ENCODE measurements around the gene TTLL6. TPM values are rescaled to one million over a fixed set of nuclear protein-coding genes. Genes with fewer than 3 reads are reported as not detected.

TTLL6 gene
- total and polyA plus RNA-seq, 9 of the 15 experiments (the other 6 are each of a cell fraction or from before 2014, with no cell fraction given), result 0.05 TPM; not detected in 8

DNA sequence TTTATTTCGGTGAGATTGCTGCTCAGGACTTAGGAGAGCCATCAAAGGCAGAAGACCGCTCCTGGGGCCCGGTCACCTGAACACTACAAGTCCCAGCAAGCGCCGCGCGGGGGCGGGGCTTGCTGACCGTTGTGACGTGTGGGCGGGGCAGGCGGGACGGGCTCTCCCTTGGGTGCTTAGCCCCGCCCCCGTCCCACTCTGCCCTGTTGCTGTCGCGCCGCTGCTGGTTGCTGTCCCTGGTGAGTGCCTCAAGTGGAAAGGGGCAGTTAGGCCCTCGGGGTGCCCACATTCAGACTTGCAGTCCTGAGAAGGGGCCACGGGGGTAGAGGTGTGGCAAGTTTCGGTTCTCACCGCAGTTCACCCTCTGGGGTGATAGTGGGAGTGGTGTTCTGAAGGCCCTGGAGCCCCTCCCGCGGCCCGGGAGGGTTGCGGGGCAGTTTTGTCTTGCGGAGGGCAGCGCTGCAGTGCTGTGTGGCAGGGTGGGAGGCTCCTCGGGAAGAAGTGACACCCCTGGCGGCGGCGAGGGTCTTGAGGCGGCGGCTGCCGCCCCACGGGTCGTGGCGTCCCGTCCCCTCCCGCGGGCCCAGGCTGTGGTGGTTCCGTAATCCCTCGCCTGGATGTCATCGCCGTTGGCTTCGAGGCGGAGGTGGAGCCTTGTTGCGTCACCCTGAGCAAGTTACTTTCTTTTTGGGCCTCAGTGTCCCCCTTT, 14.0 kb upstream of the TTLL6 start, which contains the start of gene CALCOCO2 (continued):
- TF ChIP-seq ZNF140 (CRISPR knock-in tag; IDR thresholded peaks at IDR 0.05) (no peak), HIVEP1 (CRISPR knock-in tag; IDR thresholded peaks at IDR 0.05) (no peak), DPF2 (IDR thresholded peaks at IDR 0.05) (no peak; the same call in 1 of the 2 replicates), BCL6 (CRISPR knock-in tag; IDR thresholded peaks at IDR 0.05) (no peak), HNRNPK (IDR thresholded peaks at IDR 0.05; ENCODE audit: low read depth, low read length, poor library complexity, severe bottlenecking) (no peak), XRCC3 (IDR thresholded peaks at IDR 0.05) (no peak), BRD9 (IDR thresholded peaks at IDR 0.05; ENCODE audit: low read depth, partially characterized antibody) (no peak), POLR2AphosphoS5 (IDR thresholded peaks at IDR 0.05; ENCODE audit: control insufficient read depth, insufficient read depth, low read depth, low read length) (peak; percentile 70; the same call in 1 of the 2 replicates), CXXC5 (CRISPR knock-in tag; IDR thresholded peaks at IDR 0.05) (peak; percentile 68), ZBTB8A (IDR thresholded peaks at IDR 0.05; ENCODE audit: partially characterized antibody) (no peak), ZBTB7A (IDR thresholded peaks at IDR 0.05; ENCODE audit: borderline replicate concordance, control insufficient read depth, low read depth, low read length) (no peak; the same call in 1 of the 2 replicates), BDP1 (IDR thresholded peaks at IDR 0.05; ENCODE audit: insufficient read depth, insufficient read length) (no peak)
- TF ChIP-seq, protein P1, sequence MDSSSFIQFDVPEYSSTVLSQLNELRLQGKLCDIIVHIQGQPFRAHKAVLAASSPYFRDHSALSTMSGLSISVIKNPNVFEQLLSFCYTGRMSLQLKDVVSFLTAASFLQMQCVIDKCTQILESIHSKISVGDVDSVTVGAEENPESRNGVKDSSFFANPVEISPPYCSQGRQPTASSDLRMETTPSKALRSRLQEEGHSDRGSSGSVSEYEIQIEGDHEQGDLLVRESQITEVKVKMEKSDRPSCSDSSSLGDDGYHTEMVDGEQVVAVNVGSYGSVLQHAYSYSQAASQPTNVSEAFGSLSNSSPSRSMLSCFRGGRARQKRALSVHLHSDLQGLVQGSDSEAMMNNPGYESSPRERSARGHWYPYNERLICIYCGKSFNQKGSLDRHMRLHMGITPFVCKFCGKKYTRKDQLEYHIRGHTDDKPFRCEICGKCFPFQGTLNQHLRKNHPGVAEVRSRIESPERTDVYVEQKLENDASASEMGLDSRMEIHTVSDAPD (CRISPR knock-in tag; IDR thresholded peaks at IDR 0.05), result no peak
- TF ChIP-seq, protein P2, sequence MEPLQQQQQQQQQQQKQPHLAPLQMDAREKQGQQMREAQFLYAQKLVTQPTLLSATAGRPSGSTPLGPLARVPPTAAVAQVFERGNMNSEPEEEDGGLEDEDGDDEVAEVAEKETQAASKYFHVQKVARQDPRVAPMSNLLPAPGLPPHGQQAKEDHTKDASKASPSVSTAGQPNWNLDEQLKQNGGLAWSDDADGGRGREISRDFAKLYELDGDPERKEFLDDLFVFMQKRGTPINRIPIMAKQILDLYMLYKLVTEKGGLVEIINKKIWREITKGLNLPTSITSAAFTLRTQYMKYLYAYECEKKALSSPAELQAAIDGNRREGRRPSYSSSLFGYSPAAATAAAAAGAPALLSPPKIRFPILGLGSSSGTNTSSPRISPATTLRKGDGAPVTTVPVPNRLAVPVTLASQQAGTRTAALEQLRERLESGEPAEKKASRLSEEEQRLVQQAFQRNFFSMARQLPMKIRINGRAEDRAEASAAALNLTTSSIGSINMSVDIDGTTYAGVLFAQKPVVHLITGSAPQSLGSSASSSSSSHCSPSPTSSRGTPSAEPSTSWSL (CRISPR knock-in tag; IDR thresholded peaks at IDR 0.05; ENCODE audit: borderline replicate concordance), result no peak
- TF ChIP-seq, protein P3, sequence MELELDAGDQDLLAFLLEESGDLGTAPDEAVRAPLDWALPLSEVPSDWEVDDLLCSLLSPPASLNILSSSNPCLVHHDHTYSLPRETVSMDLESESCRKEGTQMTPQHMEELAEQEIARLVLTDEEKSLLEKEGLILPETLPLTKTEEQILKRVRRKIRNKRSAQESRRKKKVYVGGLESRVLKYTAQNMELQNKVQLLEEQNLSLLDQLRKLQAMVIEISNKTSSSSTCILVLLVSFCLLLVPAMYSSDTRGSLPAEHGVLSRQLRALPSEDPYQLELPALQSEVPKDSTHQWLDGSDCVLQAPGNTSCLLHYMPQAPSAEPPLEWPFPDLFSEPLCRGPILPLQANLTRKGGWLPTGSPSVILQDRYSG (tag; conservative IDR thresholded peaks at IDR 0.05; ENCODE audit: low read depth), result no peak
- TF ChIP-seq, protein P4, sequence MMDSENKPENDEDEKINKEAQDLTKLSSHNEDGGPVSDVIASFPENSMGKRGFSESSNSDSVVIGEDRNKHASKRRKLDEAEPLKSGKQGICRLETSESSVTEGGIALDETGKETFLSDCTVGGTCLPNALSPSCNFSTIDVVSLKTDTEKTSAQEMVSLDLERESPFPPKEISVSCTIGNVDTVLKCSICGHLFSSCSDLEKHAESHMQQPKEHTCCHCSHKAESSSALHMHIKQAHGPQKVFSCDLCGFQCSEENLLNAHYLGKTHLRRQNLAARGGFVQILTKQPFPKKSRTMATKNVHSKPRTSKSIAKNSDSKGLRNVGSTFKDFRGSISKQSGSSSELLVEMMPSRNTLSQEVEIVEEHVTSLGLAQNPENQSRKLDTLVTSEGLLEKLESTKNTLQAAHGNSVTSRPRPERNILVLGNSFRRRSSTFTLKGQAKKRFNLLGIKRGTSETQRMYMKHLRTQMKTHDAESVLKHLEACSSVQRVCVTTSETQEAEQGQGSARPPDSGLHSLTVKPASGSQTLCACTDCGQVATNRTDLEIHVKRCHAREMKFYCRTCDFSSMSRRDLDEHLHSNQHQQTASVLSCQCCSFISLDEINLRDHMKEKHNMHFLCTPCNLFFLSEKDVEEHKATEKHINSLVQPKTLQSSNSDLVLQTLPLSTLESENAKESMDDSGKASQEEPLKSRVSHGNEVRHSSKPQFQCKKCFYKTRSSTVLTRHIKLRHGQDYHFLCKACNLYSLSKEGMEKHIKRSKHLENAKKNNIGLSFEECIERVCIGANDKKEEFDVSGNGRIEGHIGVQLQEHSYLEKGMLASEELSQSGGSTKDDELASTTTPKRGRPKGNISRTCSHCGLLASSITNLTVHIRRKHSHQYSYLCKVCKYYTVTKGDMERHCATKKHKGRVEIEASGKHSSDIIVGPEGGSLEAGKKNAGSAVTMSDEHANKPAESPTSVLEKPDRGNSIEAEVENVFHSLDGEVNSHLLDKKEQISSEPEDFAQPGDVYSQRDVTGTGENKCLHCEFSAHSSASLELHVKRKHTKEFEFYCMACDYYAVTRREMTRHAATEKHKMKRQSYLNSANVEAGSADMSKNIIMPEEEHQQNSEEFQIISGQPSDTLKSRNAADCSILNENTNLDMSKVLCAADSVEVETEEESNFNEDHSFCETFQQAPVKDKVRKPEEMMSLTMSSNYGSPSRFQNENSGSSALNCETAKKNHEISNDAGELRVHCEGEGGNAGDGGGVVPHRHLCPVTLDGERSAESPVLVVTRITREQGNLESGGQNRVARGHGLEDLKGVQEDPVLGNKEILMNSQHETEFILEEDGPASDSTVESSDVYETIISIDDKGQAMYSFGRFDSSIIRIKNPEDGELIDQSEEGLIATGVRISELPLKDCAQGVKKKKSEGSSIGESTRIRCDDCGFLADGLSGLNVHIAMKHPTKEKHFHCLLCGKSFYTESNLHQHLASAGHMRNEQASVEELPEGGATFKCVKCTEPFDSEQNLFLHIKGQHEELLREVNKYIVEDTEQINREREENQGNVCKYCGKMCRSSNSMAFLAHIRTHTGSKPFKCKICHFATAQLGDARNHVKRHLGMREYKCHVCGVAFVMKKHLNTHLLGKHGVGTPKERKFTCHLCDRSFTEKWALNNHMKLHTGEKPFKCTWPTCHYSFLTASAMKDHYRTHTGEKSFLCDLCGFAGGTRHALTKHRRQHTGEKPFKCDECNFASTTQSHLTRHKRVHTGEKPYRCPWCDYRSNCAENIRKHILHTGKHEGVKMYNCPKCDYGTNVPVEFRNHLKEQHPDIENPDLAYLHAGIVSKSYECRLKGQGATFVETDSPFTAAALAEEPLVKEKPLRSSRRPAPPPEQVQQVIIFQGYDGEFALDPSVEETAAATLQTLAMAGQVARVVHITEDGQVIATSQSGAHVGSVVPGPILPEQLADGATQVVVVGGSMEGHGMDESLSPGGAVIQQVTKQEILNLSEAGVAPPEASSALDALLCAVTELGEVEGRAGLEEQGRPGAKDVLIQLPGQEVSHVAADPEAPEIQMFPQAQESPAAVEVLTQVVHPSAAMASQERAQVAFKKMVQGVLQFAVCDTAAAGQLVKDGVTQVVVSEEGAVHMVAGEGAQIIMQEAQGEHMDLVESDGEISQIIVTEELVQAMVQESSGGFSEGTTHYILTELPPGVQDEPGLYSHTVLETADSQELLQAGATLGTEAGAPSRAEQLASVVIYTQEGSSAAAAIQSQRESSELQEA (IDR thresholded peaks at IDR 0.05; ENCODE audit: low read depth), result no peak
